ENCODE results near the gene ANOS1.

Gene ANOS1

DNA sequence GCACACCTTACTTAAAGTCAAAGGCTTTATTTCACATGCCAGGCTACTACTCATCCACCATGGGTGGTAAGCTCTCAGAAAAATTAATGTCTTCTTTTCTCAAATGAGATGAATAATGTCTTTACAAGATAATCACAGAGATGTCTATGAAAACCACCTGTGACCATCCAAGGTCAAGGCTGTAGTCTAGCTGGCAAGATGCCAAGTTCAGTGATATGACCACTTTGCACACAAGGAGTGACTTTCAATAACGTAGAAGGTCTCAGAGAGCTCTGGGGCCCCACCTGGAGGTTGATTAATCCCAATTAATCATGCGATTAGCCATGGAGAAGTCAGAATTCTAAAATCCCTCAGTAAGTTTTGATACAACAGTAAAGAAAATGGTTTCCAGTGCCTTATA, 20.5 kb downstream of the ANOS1 start:
- DNase-seq = no peak

GRCh38 chrX:8704184-8704583, 27.8 kb downstream of the ANOS1 start:
- no peak for DNase-seq

DNA sequence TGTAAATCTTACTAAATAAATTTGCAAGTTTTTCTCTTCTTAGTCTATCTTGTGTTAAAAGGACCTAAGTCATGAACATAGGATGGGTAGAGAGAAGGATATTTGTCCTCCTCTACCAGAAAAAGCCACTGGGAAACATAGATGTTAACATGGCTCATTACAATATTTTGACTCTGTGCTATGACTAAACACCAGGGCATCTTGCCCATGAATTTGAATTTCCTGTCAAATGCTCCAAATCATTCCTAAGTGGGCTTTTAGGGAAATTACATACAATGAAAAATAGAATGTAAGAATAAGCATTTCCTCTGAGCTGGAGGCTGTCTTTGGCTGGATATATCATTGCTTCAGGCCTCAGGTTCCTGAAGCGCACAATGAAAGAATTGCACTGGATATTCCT, 39.1 kb downstream of the ANOS1 start:
- DNase-seq = no peak

- no peak for DNase-seq
Observed at GRCh38 chrX:8689473-8689872, 42.5 kb downstream of the ANOS1 start.

GRCh38 chrX:8688776-8689175, 43.2 kb downstream of the ANOS1 start:
- no peak for DNase-seq

DNA sequence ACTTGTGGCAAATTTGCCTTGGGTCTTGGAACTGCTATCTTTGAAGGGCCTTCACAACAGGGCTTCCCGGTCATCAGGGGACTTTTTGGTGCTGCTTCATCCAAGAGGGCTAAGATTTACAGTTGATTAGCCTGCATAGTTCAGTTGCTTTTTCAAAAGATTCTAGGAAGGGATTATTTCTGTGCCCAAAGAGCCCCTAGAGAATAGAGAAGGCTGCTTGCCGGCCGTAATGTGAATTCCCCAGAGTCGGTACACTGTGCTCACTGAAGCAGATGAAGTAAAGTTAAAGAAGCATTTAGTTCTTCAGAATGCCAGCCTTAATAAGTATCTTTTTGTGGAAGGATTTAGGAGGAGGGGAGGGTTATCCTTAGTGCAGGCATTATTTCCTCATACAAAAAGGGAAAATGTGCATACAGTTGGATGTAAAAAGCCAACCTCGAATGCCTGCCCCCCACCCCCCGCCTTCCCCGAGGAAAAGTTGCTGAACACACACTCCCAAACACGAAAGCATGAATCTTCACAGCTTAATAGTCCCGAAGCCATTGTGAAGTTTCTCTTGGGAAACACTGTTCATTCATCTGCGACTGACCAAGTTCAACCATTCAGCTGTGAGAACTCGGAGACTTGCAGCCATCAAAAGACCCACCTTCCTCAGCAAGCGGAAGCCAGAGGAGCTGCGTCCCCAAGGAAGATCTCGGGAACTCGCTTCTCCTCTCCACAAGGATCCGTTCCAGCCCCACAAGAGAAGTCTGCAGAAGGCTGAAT, 47.6 kb downstream of the ANOS1 start:
- DNase-seq = no peak

GRCh38 chrX:8683687-8684086, 48.2 kb downstream of the ANOS1 start:
- no peak for DNase-seq

DNA sequence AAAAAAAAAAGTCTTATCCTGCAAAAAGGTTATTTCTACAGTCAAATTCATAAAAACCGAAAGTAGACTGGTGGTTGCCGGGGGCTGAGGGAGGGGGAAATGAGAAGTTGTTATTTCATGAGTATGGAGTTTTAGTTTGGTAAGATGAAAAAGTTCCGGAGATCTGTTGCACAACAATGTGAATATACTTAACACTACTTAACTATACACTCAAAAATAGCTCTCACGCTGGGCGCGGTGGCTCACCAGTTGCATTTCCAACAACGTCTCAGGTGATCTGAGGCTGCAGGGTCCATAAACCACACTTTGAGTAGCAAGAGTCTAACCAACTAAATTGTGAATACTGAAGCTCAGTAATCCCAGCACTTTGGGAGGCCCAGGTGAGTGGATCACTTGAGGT, 52.4 kb downstream of the ANOS1 start:
- DNase-seq = no peak

DNA sequence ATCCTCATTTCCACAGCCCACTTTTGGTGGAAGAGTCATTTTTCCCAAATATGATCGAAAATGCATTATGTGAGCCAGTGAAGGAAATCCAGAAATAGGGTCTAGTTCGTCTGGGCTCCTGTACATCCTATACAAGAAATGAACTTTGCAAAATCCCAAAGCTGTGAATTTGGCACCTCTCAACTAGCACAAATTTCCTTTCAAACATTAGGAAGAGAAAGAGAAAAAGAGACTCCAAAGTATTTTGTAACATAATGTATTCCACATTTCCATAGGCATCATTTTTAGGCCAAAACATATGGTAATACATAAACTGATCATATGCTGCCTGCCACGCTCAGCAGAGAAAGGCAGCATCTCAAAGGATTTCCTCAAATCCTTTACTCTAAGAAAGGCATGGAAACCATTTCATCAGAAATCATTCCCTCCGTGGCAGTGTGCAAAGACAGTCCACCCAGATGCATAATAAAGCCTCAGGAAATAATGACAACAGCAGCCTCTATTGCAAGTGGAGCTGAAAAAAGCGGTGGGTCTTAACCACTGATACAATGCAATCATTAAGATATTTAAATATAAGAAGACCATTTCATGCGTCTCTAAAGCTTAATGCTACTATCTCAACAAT, 56.8 kb downstream of the ANOS1 start:
- no peak for DNase-seq

GRCh38 chrX:8673201-8673600, 58.7 kb downstream of the ANOS1 start:
- no peak for DNase-seq

DNA sequence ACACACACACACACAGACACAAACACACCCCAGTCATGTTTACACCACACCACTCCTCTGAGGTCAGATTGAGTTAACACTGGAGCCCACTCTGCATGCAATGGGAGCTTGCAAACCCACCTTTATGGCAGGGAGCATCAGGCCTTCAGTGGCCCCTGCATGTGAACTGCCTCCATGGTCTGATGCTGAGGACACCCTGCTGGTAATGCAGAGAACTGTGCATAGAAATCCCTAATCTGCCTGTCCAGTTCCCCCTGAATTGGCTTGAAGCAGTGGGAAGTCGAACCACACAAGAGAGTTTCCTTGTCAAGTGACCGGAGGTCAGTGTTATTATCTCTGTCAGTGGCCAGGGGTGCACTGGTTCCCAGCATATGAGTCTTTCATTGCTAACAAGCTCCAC, 59.8 kb downstream of the ANOS1 start:
- no peak for DNase-seq

DNA sequence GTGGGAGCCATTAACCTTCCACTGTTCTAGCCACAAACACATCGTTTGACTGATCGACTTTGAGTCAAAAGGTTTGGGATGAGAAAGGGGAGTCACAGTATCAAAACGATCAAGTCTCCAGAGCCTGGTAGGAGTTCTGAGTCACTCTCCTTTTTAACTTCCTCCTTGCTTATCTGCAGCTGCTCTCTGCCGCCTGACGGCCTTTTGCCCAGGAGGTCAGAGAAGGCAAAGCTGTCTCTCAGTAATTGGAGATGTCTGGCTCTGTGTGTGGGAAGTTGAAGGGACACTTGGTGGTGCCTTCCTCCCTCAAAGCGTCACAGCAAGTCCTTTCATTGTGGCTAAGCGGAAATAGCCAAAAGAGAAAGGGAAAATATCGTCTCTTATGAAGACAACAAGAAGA, 63.1 kb downstream of the ANOS1 start:
- DNase-seq = no peak

- DNase-seq = no peak
Observed at GRCh38 chrX:8663325-8663724, 68.6 kb downstream of the ANOS1 start.

- no peak for DNase-seq
Observed at GRCh38 chrX:8657883-8658282, 74.1 kb downstream of the ANOS1 start.

- DNase-seq = no peak
Observed at GRCh38 chrX:8653956-8654355, 78.0 kb downstream of the ANOS1 start.

DNA sequence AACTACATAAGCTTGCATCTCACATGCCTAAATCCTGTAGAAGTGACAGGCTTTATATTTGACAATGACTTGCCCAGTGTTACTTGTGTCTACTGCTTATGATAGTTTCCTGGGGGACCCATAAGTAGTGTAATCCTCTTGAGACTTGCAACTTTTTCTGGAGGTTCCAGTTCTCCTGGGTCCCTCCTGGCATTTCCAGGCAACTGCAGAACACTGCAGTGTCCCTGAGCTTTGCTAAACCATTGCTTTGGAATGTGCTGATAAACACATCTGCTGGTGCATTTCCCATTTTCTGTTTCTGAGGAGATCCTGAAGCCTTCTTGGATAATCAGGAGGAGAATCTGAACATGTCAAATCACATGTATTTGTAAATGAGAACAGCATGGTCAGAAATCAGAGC, 82.0 kb downstream of the ANOS1 start:
- no peak for DNase-seq

DNA sequence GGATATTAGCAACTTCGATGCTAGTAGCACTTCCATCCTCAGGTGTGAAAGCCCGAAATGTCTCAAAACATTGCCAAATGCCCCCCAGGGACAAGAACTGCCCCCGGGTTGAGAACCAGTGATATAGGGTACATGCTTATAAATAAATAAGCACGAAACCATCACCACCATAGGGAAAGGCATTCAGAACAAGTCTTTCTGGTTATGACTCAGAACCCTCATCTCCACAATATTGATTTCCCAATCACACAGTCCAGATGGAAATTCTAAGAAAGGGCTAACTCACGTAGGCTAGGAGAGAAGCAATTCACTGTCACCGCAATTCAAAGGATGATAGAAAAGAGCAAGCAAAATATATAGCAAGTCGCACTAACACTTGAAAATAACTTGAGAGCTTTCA, 84.8 kb downstream of the ANOS1 start:
- no peak for DNase-seq

GRCh38 chrX:8639949-8640475, 91.9 kb downstream of the ANOS1 start:
- no peak for DNase-seq

GRCh38 chrX:8636497-8636896, 95.4 kb downstream of the ANOS1 start:
- DNase-seq = no peak

DNA sequence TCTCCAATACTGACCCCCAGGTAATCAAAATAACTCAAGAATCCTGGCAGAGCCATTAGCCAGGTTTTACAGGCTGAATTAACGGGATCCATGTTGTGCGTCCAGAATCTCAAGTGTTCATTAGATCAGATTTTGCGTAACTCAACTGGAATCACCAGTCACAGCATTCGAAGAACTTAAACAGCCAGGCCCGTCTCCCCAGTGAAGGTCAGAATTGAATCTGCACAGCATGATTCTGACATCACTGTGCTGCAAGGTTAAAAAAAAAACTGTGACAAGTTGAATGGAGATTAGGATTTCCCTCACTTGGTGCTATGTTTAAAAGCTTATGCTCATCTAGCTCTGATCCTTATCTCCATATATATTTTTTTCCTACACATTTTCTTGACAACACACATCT, 96.1 kb downstream of the ANOS1 start:
- DNase-seq = no peak

GRCh38 chrX:8632924-8633323, 99.0 kb downstream of the ANOS1 start:
- peak; percentile 63 for DNase-seq

DNA sequence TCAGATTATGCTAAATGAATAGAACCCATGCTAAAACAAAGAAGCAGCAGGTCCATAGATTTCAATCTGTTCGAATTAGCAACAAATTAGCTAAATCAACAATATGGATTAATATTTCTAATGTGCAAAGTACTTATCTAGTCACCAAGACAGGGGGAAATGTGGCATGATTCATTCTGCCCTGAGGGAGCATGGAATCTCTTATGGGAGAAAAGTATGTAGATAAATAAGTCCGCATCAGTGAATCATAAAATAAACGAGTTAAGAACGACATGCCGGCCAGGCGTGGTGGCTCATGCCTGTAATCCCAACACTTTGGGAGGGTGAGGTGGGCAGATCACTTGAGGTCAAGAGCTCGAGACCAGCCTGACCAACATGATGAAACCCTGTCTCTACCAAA, 102.1 kb downstream of the ANOS1 start:
- DNase-seq = no peak

DNA sequence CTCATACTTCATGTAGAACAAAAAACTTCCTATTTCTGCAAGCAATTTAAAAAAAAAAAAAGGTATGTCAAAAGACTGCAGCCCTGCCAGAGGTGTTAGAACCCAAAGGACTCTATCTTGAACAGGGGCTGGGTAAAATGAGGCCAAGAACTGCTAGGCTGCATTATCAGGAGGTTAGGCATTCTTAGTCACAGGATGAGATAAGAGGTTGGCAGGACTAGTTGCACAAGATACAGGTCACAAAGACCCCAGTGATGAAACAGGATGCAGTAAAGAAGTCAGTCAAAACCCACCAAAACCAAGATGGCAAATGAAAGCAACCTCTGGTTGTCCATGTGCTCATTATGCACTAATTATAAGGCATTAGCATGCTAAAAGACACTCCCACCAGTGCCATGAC, 104.1 kb downstream of the ANOS1 start:
- DNase-seq = no peak

GRCh38 chrX:8607326-8607725, 124.6 kb downstream of the ANOS1 start:
- no peak for DNase-seq

DNA sequence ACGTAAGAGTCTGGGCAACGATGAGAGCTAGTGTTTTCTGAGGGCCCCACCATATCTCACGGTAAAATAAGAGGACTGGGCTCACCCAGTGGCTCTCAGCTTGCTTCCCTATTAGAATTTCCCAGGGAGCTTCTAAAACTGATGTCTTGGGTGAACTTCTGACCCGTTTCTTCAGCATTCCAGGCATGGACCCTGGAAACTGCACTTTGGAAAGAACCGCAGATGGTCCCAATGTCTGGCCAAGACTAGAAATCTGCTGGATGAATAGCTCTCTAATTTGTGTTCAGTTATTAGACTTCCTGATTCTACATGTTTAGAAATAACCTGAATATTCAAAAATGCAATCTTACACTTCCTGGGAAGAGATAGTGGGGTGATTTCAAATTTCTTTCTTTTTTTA, 127.8 kb downstream of the ANOS1 start:
- no peak for DNase-seq
